HG02973 (cell line): Measurements from ENCODE around the gene MYO1A.
"Not testable (repeated sequence)": the region's sequence is repeated elsewhere in the genome, so short reads cannot be mapped to it uniquely, and the experiment has no call there.

Experiments
- ATAC-seq: cut with Tn5 transposase; IDR thresholded peaks from one replicate; pipeline ENCODE4 v1.9.1; 2021; ENCODE audit warnings: moderate library complexity; ENCODE audit not compliant: unreplicated experiment

Gene MYO1A

GRCh38 chr12:57087691-57088353, 37.9 kb upstream of the MYO1A start:
- peak; percentile 25 for ATAC-seq

GRCh38 chr12:57087010-57087690, 37.2 kb upstream of the MYO1A start:
- ATAC-seq = no peak

- no peak for ATAC-seq
These were observed 36.6 kb upstream of the MYO1A start for GRCh38 chr12:57086493-57087009.

- ATAC-seq = no peak
These were observed 36.1 kb upstream of the MYO1A start for GRCh38 chr12:57085999-57086492.

GRCh38 chr12:57080855-57081254, 30.9 kb upstream of the MYO1A start:
- ATAC-seq = no peak

GRCh38 chr12:57079821-57080220, 29.9 kb upstream of the MYO1A start:
- no peak for ATAC-seq

GRCh38 chr12:57078519-57079404, 28.8 kb upstream of the MYO1A start, which contains the start of gene NEMP1:
TSS of gene NEMP1 (minus strand) at chr12:57078791. CDS start at chr12:57078745, 46 bp downstream.
- peak; percentile 93 for ATAC-seq

GRCh38 chr12:57073566-57074450, 23.9 kb upstream of the MYO1A start:
- not testable (repeated sequence) for ATAC-seq

GRCh38 chr12:57072661-57073060, 22.7 kb upstream of the MYO1A start:
- no peak for ATAC-seq

GRCh38 chr12:57069523-57069922, 19.6 kb upstream of the MYO1A start:
- peak; percentile 76 for ATAC-seq

- ATAC-seq = no peak
These were observed 16.3 kb upstream of the MYO1A start for GRCh38 chr12:57066245-57066644.

- peak; percentile 81 for ATAC-seq
These were observed 14.2 kb upstream of the MYO1A start for GRCh38 chr12:57063991-57064685.

- no peak for ATAC-seq
These were observed 8.5 kb upstream of the MYO1A start for GRCh38 chr12:57058454-57058853.

GRCh38 chr12:57057067-57057751, 7.3 kb upstream of the MYO1A start:
- no peak for ATAC-seq

- ATAC-seq = no peak
These were observed 5.9 kb upstream of the MYO1A start for GRCh38 chr12:57055824-57056223.

GRCh38 chr12:57053901-57054300, 4.0 kb upstream of the MYO1A start:
- not testable (repeated sequence) for ATAC-seq

GRCh38 chr12:57053146-57053545, 3.2 kb upstream of the MYO1A start:
- not testable (repeated sequence) for ATAC-seq

GRCh38 chr12:57051011-57051410, 1.1 kb upstream of the MYO1A start:
- ATAC-seq = no peak

GRCh38 chr12:57049119-57049446, 846 bp downstream of the MYO1A start:
- ATAC-seq = no peak
